ENCODE results near the gene UGP2. TPM values are rescaled to one million over a fixed set of nuclear protein-coding genes. Genes with fewer than 3 reads are reported as not detected.

The UGP2 gene
- total and polyA plus RNA-seq, 10 of the 15 experiments (the other 5 are each of a cell fraction or from before 2014, with no cell fraction given), result 40.8 to 98.3 (median 76.1) TPM

GRCh38 chr2:63850649-63851048 is 9.0 kb downstream of the UGP2 start:
- RAD21 ChIA-PET (ENCODE audit: unreplicated experiment), result interaction anchor here (2.6 kb wide), 1 partner anchor 10 kb away, joined by 7 read pairs; no protein-coding TSS in a partner anchor
- H3K79me2 ChIP-seq (ENCODE audit: control insufficient read depth, insufficient read depth, low read length), result peaks cover 74% of the 10 kb centered on the region
- CTCF ChIA-PET, result interaction anchor here (1.0 to 3.0 kb wide), 4 partner anchors 9 to 152 kb away, joined by 3 to 16 read pairs (median 13); partner anchors contain the start of gene UGP2
- H3K4me2 ChIP-seq (ENCODE audit: control insufficient read depth, insufficient read depth), result no peak overlapping the region
- H3K9me3 ChIP-seq (replicated peaks; ENCODE audit: control insufficient read depth, insufficient read depth, low read length), result peaks cover 4% of the 10 kb centered on the region; the same call in 2 of the 3 replicates
- no TSS peak for BruUV-seq (replicated peaks)
- ATAC-seq (peak; percentile 83), FAIRE-seq (no peak), DNase-seq (ENCODE audit: low read depth, low spot score) (no peak)
- H3K4me1 ChIP-seq (ENCODE audit: control insufficient read depth, insufficient read depth, low read length), result no peaks in the 10 kb centered on the region
- SMC1A ChIA-PET (ENCODE audit: uncharacterized antibody, unreplicated experiment), result interaction anchor here (0.7 to 3.0 kb wide), 3 partner anchors 11 to 73 kb away, joined by 3 to 14 read pairs (median 4); no protein-coding TSS in a partner anchor
- H3K27ac ChIP-seq (ENCODE audit: control insufficient read depth, insufficient read depth), result no peak overlapping the region
- H4K20me1 ChIP-seq (ENCODE audit: control insufficient read depth, insufficient read depth), result peaks cover 3% of the 10 kb centered on the region; the same call in 1 of the 2 replicates
- no peaks in the 10 kb centered on the region for H3K36me3 ChIP-seq (ENCODE audit: control insufficient read depth in 2 of 2, insufficient read depth in 2 of 2, low read length in 1 of 2)
- intact Hi-C loops (cut with micrococcal nuclease; ENCODE audit: unreplicated experiment), result no loop called here
- H3K4me3 ChIP-seq, result no peak overlapping the region
- in situ Hi-C loops (cut with MboI), result no loop called here
- no peaks in the 10 kb centered on the region for H3K27me3 ChIP-seq (replicated peaks in 1 of 2; ENCODE audit: control insufficient read depth in 2 of 2, insufficient read depth in 2 of 2, low read length in 1 of 2)
- POLR2A ChIA-PET, result interaction anchor here (1.0 to 3.1 kb wide), 2 partner anchors 9 kb away, joined by 3 to 20 read pairs; partner anchors contain the start of gene UGP2
- TF ChIP-seq MTA2 (IDR thresholded peaks at IDR 0.05; ENCODE audit: low read depth) (no peak), BCL11A (IDR thresholded peaks at IDR 0.05; ENCODE audit: low read depth, low read length) (no peak), MTA3 (IDR thresholded peaks at IDR 0.05; ENCODE audit: borderline replicate concordance, low read length) (no peak), GATAD2B (conservative IDR thresholded peaks at IDR 0.05; ENCODE audit: low read depth) (no peak), BHLHE40 (IDR thresholded peaks at IDR 0.05; ENCODE audit: borderline replicate concordance in 1 of 2, low read depth in 2 of 2, low read length in 1 of 2) (no peak), ZNF687 (IDR thresholded peaks at IDR 0.05) (no peak), SMAD5 (IDR thresholded peaks at IDR 0.05; ENCODE audit: low read depth) (no peak), EED (IDR thresholded peaks at IDR 0.05; ENCODE audit: low read depth) (no peak), ETV6 (conservative IDR thresholded peaks at IDR 0.05 in 1 of 2, IDR thresholded peaks at IDR 0.05 in 1 of 2; ENCODE audit: borderline replicate concordance in 1 of 2, low read depth in 1 of 2) (no peak), SREBF2 (IDR thresholded peaks at IDR 0.05; ENCODE audit: low read length) (no peak), CBX3 (IDR thresholded peaks at IDR 0.05; ENCODE audit: borderline replicate concordance, low read depth) (no peak), EZH2 (IDR thresholded peaks at IDR 0.05; ENCODE audit: borderline replicate concordance, control insufficient read depth, low read depth, low read length) (no peak), ZBED1 (IDR thresholded peaks at IDR 0.05; ENCODE audit: borderline replicate concordance) (no peak), EP300 (IDR thresholded peaks at IDR 0.05; ENCODE audit: borderline replicate concordance in 1 of 2, control insufficient read depth in 1 of 2, low read depth in 2 of 2, low read length in 2 of 2) (no peak), JUND (IDR thresholded peaks at IDR 0.05; ENCODE audit: low read depth, low read length) (no peak), WRNIP1 (IDR thresholded peaks at IDR 0.05; ENCODE audit: borderline replicate concordance, low read depth, low read length) (no peak)
- H2AFZ ChIP-seq (ENCODE audit: control insufficient read depth, low read depth, low read length), result no peak overlapping the region
- no peak overlapping the region for H3K9ac ChIP-seq (ENCODE audit: control insufficient read depth, insufficient read depth, low read length)
